Thoracic aorta (tissue), 2 donors: Measurements from ENCODE around the gene MEGF11. TPM values are rescaled to one million over a fixed set of nuclear protein-coding genes. Genes with fewer than 3 reads are reported as not detected.

Source experiments
- ATAC-seq: fragments of 150-250 bp; one replicate; pipeline ENCODE4 v1.8.0; 2017; ENCODE audit warnings: low read depth; ENCODE audit not compliant: insufficient number of reproducible peaks, low FRiP score
- DNase-seq: peaks from one replicate; pipeline ENCODE4 v3.0.0-alpha.2; 2020; ENCODE audit warnings: low spot score
- H3K27ac ChIP-seq, 2 donors: fragments of 200-600 bp; sonication (generic); 1 replicate in 1 of 2; 2 replicates in 1 of 2; pipeline ENCODE4 v1.5.1; 2016; ENCODE audit warnings: mild to moderate bottlenecking in 2 of 2, moderate library complexity in 2 of 2
- H3K27me3 ChIP-seq: fragments of 200-600 bp; sonication (generic); replicated peaks from 2 replicates; pipeline ENCODE4 v1.6.0; 2016; ENCODE audit warnings: mild to moderate bottlenecking; ENCODE audit not compliant: insufficient read depth
- H3K36me3 ChIP-seq: fragments of 200-600 bp; sonication (generic); one replicate; pipeline ENCODE4 v1.5.1; 2016
- H3K4me1 ChIP-seq, 2 donors: fragments of 200-600 bp; sonication (generic); 1 replicate in 1 of 2; 2 replicates in 1 of 2; pipeline versions ENCODE4 v1.5.1 to v1.6.0; 2016; ENCODE audit warnings: low read depth in 2 of 2, mild to moderate bottlenecking in 1 of 2; ENCODE audit not compliant: control insufficient read depth in 1 of 2
- H3K4me3 ChIP-seq: fragments of 200-600 bp; sonication (generic); 2 replicates; pipeline ENCODE4 v1.5.1; 2016; ENCODE audit warnings: mild to moderate bottlenecking
- H3K9me3 ChIP-seq: fragments of 200-600 bp; sonication (generic); 2 replicates; pipeline ENCODE4 v1.5.1; 2016
- total RNA-seq, 2 donors: library from RNA; depleted of rRNA; stranded (reverse); fragments of >200 nt; gene quantifications; one replicate each; pipeline versions ENCODE4 v1.1.0 to v1.2.3, GENCODE V29; 2016
- TF ChIP-seq, protein P1 (sequence below): fragments of 200-600 bp; sonication (generic); IDR thresholded peaks from one replicate; pipeline ENCODE4 v1.5.1; 2019; ENCODE audit warnings: antibody characterized with exemption

MEGF11 gene
- total RNA-seq, 2 donors from 2014 or later = not detected

DNA sequence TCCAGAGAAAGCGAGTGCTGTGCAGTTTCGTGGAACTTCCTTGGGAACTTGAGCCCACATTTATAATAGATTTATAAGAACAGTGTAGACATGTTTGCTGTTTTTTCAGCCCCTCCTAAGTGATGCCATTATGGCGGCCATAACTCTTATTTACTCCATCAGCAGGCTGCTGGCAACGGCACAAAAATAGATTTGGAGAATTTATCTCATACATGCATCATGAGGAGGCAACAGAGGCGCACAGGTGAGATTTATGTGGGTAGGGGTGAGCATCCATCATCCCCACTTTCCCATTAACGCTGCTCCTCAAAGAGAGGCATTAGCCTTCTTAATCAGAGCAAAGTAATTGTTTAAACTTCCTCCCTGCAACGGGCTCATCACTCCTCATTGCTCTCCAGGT, 201.7 kb downstream of the MEGF11 start:
- Histone ChIP-seq H3K36me3 (no peaks in the 10 kb centered on the region), H3K4me1 (no peaks in the 10 kb centered on the region), H3K9me3 (no peaks in the 10 kb centered on the region), H3K4me3 (no peak overlapping the region), H3K27me3 (no peaks in the 10 kb centered on the region), H3K27ac (no peak overlapping the region)
- DNase-seq (no peak), ATAC-seq (no peak)
- TF ChIP-seq, protein P1, sequence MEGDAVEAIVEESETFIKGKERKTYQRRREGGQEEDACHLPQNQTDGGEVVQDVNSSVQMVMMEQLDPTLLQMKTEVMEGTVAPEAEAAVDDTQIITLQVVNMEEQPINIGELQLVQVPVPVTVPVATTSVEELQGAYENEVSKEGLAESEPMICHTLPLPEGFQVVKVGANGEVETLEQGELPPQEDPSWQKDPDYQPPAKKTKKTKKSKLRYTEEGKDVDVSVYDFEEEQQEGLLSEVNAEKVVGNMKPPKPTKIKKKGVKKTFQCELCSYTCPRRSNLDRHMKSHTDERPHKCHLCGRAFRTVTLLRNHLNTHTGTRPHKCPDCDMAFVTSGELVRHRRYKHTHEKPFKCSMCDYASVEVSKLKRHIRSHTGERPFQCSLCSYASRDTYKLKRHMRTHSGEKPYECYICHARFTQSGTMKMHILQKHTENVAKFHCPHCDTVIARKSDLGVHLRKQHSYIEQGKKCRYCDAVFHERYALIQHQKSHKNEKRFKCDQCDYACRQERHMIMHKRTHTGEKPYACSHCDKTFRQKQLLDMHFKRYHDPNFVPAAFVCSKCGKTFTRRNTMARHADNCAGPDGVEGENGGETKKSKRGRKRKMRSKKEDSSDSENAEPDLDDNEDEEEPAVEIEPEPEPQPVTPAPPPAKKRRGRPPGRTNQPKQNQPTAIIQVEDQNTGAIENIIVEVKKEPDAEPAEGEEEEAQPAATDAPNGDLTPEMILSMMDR = no peak

DNA sequence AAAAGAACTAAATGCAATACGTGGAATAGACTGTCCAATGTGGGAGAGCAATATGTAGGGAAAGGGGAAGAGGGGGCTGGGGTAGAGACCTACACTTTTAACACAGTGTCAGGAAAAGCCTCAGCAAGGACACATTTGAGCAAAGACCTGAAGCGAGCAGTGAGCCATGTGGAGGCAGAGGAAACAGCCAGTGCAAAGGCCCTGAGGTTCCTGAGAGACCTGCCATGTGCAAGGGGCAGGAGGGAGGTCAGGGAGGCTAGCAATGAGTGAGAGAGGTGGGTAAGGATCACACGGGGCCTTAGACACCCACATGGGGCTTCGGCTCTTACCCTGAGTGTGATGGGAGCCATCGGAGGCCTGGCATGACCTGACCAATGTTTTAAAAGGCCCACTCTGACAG, 203.3 kb downstream of the MEGF11 start:
- Histone ChIP-seq H3K4me1 (no peaks in the 10 kb centered on the region), H3K4me3 (no peak overlapping the region), H3K27me3 (no peaks in the 10 kb centered on the region), H3K9me3 (no peaks in the 10 kb centered on the region), H3K36me3 (no peaks in the 10 kb centered on the region), H3K27ac (no peak overlapping the region)
- TF ChIP-seq, protein P1 = no peak
- DNase-seq (no peak), ATAC-seq (no peak)

DNA sequence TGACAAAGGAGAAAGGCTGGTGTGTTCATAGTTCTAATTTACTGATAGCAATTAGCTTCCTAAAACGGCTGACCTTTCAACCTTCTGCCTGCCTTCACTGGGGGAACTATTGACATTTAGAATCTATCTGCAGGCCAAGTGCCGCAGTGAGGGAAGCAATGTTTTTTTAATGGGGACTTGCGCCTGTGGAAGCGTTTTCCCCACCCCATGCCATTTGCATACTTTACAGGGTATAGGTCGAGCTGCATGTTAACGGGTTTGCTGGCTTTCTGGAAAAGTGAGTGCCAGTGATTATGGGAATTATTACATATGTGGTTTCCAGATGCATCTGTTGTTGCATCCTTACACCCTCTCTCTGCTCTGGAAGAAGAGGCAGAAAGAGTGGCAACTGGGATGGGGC, 204.2 kb downstream of the MEGF11 start:
- Histone ChIP-seq H3K9me3 (no peaks in the 10 kb centered on the region), H3K27me3 (no peaks in the 10 kb centered on the region), H3K36me3 (no peaks in the 10 kb centered on the region), H3K27ac (no peak overlapping the region), H3K4me3 (no peak overlapping the region), H3K4me1 (no peaks in the 10 kb centered on the region)
- DNase-seq (no peak), ATAC-seq (no peak)
- TF ChIP-seq, protein P1 = no peak

DNA sequence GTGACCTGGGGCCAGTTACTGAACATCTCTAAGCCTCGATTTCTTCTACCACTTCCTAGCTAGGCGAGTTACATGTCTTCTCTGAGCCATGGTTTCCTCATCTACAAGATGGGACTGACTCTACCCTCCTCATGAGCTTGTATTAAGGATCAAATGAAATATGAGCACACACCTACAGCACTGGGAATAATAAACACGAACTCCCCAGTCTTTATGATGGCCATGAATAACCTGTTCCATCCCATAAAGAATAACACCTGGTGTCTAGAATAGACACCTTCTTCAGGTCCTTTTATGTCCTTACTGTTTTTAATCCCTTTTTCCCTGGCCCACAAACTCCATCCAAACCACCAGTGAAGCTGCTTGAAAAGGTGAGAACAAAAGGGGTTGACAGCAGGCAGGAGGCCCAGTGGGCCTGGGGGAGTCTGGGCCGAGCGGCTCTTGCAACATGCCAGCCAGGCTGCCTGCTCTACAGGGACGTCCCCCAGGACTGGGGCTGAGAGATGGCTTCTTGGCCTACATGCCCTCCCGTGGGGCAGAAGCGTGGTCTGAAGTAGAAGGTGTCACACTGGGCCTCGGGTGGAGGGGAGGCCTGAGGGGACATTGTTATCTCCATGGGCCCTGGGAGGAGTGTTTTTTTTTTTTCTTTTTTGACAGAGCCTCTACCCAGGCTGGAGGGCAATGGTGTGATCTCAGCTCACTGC, 206.1 kb downstream of the MEGF11 start:
- Histone ChIP-seq H3K27me3 (no peaks in the 10 kb centered on the region), H3K27ac (no peak overlapping the region), H3K9me3 (no peaks in the 10 kb centered on the region), H3K4me1 (no peaks in the 10 kb centered on the region), H3K36me3 (no peaks in the 10 kb centered on the region), H3K4me3 (no peak overlapping the region)
- DNase-seq (no peak), ATAC-seq (no peak)
- TF ChIP-seq, protein P1 = no peak

DNA sequence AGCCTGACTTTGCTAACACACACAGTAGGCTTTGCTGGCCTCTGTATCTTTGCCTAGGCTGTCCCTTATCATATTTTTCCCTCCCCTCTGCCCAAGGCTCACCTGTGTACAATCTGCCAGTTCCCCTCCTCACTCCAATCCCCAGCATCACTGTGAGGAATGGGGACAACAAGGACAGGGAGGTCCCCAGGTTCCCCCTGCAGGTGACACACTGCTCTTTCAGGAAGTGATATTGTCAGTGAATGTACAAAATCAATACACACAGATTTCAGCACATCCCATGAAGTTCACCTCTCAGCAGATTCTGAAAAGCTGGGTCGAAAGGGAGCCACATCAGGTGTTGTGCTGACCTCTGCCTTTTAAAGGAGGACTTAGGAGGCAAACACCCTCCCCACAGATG, 206.8 kb downstream of the MEGF11 start:
- no peak overlapping the region for H3K27ac ChIP-seq
- no peaks in the 10 kb centered on the region for H3K9me3 ChIP-seq
- no peaks in the 10 kb centered on the region for H3K27me3 ChIP-seq
- H3K4me1 ChIP-seq = no peaks in the 10 kb centered on the region
- DNase-seq (no peak), ATAC-seq (no peak)
- TF ChIP-seq, protein P1 = no peak
- H3K36me3 ChIP-seq = no peaks in the 10 kb centered on the region
- H3K4me3 ChIP-seq = no peak overlapping the region
